OCI-LY7 (cell line): ENCODE measurements around the gene C16orf95. TPM values are rescaled to one million over a fixed set of nuclear protein-coding genes. Genes with fewer than 3 reads are reported as not detected.

ENCODE experiments used
- BruUV-seq: library from RNA; stranded (reverse); fragments of 400-500 nt; replicated peaks from 2 replicates; lab custom pipeline; 2021; lab: Mats Ljungman, UMichigan
- CTCF ChIA-PET: fragments of 300-600 bp; sonication (Branson Sonifier 250); formaldehyde crosslinking; loops from one replicate; lab custom pipeline; 2022; ENCODE audit warnings: antibody characterized with exemption; ENCODE audit not compliant: unreplicated experiment; lab: Charles Lee
- POLR2A ChIA-PET: fragments of 300-600 bp; sonication (Branson Sonifier 250); formaldehyde crosslinking; loops from one replicate; lab custom pipeline; 2022; ENCODE audit warnings: antibody characterized with exemption; lab: Charles Lee
- DNase-seq: peaks from one replicate; pipeline ENCODE4 v3.0.0-alpha.2; 2015; ENCODE audit warnings: low spot score
- H2AFZ ChIP-seq: fragments of 200-600 bp; sonication (generic), shearing (Covaris generic); 2 replicates; pipeline ENCODE4 v1.6.1; 2014; ENCODE audit warnings: mild to moderate bottlenecking, antibody characterized with exemption, low read length, moderate library complexity
- H3K27ac ChIP-seq: fragments of 200-600 bp; sonication (generic); 2 replicates; pipeline ENCODE4 v1.5.1; 2014; ENCODE audit warnings: mixed run types, low read depth, mild to moderate bottlenecking, moderate library complexity, low read length, inconsistent platforms; ENCODE audit not compliant: poor library complexity, severe bottlenecking
- H3K36me3 ChIP-seq: fragments of 200-600 bp; sonication (generic); 2 replicates; pipeline ENCODE4 v1.6.1; 2014; ENCODE audit warnings: mild to moderate bottlenecking, antibody characterized with exemption, low read length, moderate library complexity, mixed read lengths; ENCODE audit not compliant: insufficient read depth
- H3K4me1 ChIP-seq: fragments of 200-600 bp; sonication (generic); 2 replicates; pipeline ENCODE4 v1.5.1; 2014; ENCODE audit warnings: mild to moderate bottlenecking, low read length; ENCODE audit not compliant: insufficient read depth, poor library complexity, severe bottlenecking
- H3K4me2 ChIP-seq: fragments of 200-600 bp; sonication (generic); 2 replicates; pipeline ENCODE4 v1.6.1; 2014; ENCODE audit warnings: mild to moderate bottlenecking, low read length
- H3K4me3 ChIP-seq: fragments of 200-600 bp; sonication (generic); 2 replicates; pipeline ENCODE4 v1.5.1; 2014; ENCODE audit warnings: mild to moderate bottlenecking, low read depth, low read length; ENCODE audit not compliant: poor library complexity, severe bottlenecking
- H3K79me2 ChIP-seq: fragments of 200-600 bp; sonication (generic); 2 replicates; pipeline ENCODE4 v1.6.1; 2016; ENCODE audit warnings: low read depth, mild to moderate bottlenecking, low read length, moderate library complexity, mixed read lengths; ENCODE audit not compliant: insufficient read depth
- H3K9me2 ChIP-seq: fragments of 200-600 bp; sonication (generic); 2 replicates; pipeline ENCODE4 v1.6.1; 2016; ENCODE audit warnings: mild to moderate bottlenecking, low read length, mixed read lengths; ENCODE audit not compliant: insufficient read depth
- H3K9me3 ChIP-seq: fragments of 200-600 bp; sonication (generic); 2 replicates; pipeline ENCODE4 v1.6.1; 2014; ENCODE audit warnings: mild to moderate bottlenecking, mixed run types, low read length, mixed read lengths
- H4K20me1 ChIP-seq: fragments of 200-600 bp; sonication (generic); 2 replicates; pipeline ENCODE4 v1.6.1; 2014; ENCODE audit warnings: mild to moderate bottlenecking, antibody characterized with exemption, low read length, moderate library complexity, mixed read lengths; ENCODE audit not compliant: insufficient read depth
- EZH2phosphoT487 ChIP-seq: fragments of 200-600 bp; sonication (generic); IDR thresholded peaks from 2 replicates; pipeline ENCODE4 v1.6.1; 2018; ENCODE audit warnings: low read depth, borderline replicate concordance, mild to moderate bottlenecking, mixed run types, antibody characterized with exemption, low read length, moderate library complexity, mixed read lengths
- intact Hi-C: fragments of 100-400 bp; cut with micrococcal nuclease; formaldehyde crosslinking; loops from one replicate; pipeline ENCODE4 v1.10.0; 2022; ENCODE audit not compliant: unreplicated experiment
- total RNA-seq, 2 experiments: library from RNA; depleted of rRNA in 1 of 2; stranded (reverse); fragments of >200 nt in 1 of 2; shearing (Covaris generic) in 1 of 2; gene quantifications; 2 replicates each; pipeline ENCODE4 v1.2.3, GENCODE V29; 2014 to 2022
- TF ChIP-seq, protein P1 (sequence below): fragments of 200-600 bp; sonication (generic); conservative IDR thresholded peaks from 2 replicates; pipeline ENCODE4 v1.5.1; 2014; ENCODE audit warnings: mild to moderate bottlenecking, antibody characterized with exemption, low read length, moderate library complexity, mixed read lengths

Gene C16orf95
- total RNA-seq, 2 experiments from 2014 or later: 8.5 to 22.1 TPM

DNA sequence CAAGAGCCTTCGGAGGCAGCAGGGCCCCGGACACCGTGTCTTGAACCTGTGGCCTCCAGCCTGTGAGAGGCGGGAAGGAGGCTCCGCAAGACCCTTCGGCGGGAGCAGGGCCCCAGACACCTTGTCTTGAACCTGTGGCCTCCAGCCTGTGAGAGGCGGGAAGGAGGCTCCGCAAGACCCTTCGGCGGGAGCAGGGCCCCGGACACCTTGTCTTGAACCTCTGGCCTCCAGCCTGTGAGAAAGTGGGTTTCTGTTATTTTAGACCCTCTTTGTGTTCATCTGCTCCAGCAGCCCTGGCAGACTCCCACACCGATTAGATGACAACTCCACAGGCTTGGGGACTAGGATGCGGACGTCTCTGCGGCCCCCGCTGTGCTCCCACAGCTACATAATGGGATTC is 36.4 kb upstream of the C16orf95 start:
- H3K79me2 ChIP-seq: no peaks in the 10 kb centered on the region
- CTCF ChIA-PET: no interaction called here
- POLR2A ChIA-PET: no interaction called here

DNA sequence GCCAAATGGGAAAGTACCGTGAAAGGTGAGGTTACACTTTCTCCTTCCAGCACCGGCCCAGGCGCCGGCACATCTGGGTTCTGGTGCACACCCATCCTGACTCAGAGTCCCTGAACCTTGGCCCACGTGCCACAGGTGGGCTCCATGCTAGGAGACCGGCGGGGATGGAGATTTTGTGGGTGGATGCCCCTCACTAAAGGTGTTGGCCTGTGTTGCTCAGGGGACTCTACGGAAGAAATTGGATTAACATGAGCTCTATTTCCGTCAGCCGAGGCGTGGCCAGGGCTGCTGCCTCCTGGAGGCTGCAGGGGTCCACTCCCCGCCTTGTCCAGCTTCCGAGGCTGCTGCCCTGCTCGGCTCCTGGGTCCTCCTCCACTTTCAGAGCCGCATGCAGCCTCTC is 35.6 kb upstream of the C16orf95 start:
- H3K36me3 ChIP-seq: peaks cover under 1% of the 10 kb centered on the region; the same call in 1 of the 2 replicates
- ChIA-PET POLR2A (no interaction called here), CTCF (no interaction called here)
- TF ChIP-seq, protein P1, sequence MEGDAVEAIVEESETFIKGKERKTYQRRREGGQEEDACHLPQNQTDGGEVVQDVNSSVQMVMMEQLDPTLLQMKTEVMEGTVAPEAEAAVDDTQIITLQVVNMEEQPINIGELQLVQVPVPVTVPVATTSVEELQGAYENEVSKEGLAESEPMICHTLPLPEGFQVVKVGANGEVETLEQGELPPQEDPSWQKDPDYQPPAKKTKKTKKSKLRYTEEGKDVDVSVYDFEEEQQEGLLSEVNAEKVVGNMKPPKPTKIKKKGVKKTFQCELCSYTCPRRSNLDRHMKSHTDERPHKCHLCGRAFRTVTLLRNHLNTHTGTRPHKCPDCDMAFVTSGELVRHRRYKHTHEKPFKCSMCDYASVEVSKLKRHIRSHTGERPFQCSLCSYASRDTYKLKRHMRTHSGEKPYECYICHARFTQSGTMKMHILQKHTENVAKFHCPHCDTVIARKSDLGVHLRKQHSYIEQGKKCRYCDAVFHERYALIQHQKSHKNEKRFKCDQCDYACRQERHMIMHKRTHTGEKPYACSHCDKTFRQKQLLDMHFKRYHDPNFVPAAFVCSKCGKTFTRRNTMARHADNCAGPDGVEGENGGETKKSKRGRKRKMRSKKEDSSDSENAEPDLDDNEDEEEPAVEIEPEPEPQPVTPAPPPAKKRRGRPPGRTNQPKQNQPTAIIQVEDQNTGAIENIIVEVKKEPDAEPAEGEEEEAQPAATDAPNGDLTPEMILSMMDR: no peak
- no peak for TF ChIP-seq EZH2phosphoT487
- BruUV-seq: no TSS peak
- H3K79me2 ChIP-seq: no peaks in the 10 kb centered on the region
- no peak for DNase-seq
- no peak overlapping the region for H3K4me3 ChIP-seq
- intact Hi-C loops: no loop called here
- H3K4me1 ChIP-seq: no peaks in the 10 kb centered on the region
- no peak overlapping the region for H2AFZ ChIP-seq
- no peaks in the 10 kb centered on the region for H3K9me3 ChIP-seq
- H3K4me2 ChIP-seq: no peak overlapping the region
- no peak overlapping the region for H3K27ac ChIP-seq
- no peaks in the 10 kb centered on the region for H4K20me1 ChIP-seq
- H3K9me2 ChIP-seq: no peaks in the 10 kb centered on the region

More for the DNA sequence above, 36.4 kb upstream of the C16orf95 start:
- Histone ChIP-seq H3K36me3 (peaks cover 8% of the 10 kb centered on the region; the same call in 1 of the 2 replicates), H3K4me1 (no peaks in the 10 kb centered on the region), H3K9me3 (no peaks in the 10 kb centered on the region), H3K4me3 (no peak overlapping the region), H2AFZ (no peak overlapping the region), H3K4me2 (no peak overlapping the region), H3K9me2 (no peaks in the 10 kb centered on the region), H4K20me1 (no peaks in the 10 kb centered on the region), H3K27ac (no peak overlapping the region)
- DNase-seq: no peak
- no TSS peak for BruUV-seq
- TF ChIP-seq, protein P1: no peak
- no peak for TF ChIP-seq EZH2phosphoT487
- intact Hi-C loops: no loop called here

DNA sequence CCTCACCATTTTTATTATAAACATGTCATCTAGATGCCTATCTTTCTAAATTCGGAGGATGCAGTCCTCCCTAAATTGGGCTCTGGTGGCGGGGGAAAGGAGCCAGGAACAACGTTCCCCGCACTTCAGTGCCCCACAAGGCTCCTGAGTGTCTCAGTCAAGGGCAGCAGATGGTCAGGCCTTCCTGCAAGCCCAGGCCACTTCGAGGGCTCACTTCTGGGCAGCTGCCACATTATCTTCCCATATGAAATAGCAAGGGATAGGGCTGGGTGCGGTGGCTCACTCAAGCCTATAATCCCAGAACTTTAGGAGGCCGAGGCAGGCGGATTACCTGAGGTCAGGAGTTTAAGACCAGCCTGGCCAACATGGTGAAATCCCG is 34.1 kb upstream of the C16orf95 start:
- Histone ChIP-seq H4K20me1 (no peaks in the 10 kb centered on the region), H2AFZ (no peak overlapping the region), H3K4me1 (no peaks in the 10 kb centered on the region), H3K36me3 (peaks cover 4% of the 10 kb centered on the region; the same call in 1 of the 2 replicates), H3K9me3 (no peaks in the 10 kb centered on the region), H3K79me2 (no peaks in the 10 kb centered on the region), H3K4me2 (no peak overlapping the region), H3K27ac (no peak overlapping the region), H3K4me3 (no peak overlapping the region), H3K9me2 (no peaks in the 10 kb centered on the region)
- no peak for DNase-seq
- CTCF ChIA-PET: no interaction called here
- POLR2A ChIA-PET: no interaction called here
- intact Hi-C loops: no loop called here
- BruUV-seq: no TSS peak
- TF ChIP-seq EZH2phosphoT487: no peak
- TF ChIP-seq, protein P1: no peak
